ENCODE results near the gene TTC34.

DNA sequence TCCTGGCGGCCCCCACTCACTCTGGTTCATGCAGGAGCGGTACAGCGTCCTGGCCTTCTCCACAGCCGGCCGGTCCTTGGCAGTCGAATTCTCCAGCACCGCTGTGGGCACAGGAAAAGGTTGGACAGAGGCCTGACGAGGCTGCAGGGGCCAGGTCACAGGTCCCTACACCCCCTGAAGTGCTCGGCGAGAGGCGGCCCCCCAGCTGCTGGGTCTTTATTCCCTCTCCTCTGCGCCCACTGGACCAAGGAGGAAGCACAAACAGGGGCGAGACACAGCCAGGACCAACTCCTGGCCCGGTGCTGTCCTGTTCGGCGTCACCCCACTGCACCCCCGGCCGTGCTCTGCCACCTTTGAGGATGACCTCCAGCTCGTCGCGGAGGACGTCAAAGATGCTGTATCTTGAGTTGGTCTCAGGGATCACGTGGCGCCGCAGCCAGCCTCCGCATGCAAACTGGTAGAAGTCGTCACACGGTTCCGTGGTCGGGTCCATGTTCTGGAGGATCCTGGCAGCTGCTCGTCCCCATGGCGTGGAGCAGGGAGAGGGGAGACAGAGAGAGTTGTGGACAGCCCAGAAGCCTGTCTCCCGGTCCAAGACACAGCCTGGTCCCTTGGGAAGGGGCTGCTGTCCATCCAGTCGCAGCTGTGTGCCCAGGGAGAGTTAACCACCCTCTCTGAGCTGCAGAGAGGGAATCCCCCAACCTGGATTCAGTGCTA is 192.0 kb downstream of the TTC34 start:
- TF ChIP-seq, protein P1, sequence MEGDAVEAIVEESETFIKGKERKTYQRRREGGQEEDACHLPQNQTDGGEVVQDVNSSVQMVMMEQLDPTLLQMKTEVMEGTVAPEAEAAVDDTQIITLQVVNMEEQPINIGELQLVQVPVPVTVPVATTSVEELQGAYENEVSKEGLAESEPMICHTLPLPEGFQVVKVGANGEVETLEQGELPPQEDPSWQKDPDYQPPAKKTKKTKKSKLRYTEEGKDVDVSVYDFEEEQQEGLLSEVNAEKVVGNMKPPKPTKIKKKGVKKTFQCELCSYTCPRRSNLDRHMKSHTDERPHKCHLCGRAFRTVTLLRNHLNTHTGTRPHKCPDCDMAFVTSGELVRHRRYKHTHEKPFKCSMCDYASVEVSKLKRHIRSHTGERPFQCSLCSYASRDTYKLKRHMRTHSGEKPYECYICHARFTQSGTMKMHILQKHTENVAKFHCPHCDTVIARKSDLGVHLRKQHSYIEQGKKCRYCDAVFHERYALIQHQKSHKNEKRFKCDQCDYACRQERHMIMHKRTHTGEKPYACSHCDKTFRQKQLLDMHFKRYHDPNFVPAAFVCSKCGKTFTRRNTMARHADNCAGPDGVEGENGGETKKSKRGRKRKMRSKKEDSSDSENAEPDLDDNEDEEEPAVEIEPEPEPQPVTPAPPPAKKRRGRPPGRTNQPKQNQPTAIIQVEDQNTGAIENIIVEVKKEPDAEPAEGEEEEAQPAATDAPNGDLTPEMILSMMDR (IDR thresholded peaks at IDR 0.05): no peak
- TF ChIP-seq ZFX (IDR thresholded peaks at IDR 0.05; ENCODE audit: borderline replicate concordance): no peak
